NCI-H128 (cell line): ENCODE data around the gene GRM8.

Source experiments
- DNase-seq: peaks from one replicate; lab custom pipeline; 2025; ENCODE audit not compliant: unreplicated experiment; lab: John Stamatoyannopoulos, UW

Gene GRM8

DNA sequence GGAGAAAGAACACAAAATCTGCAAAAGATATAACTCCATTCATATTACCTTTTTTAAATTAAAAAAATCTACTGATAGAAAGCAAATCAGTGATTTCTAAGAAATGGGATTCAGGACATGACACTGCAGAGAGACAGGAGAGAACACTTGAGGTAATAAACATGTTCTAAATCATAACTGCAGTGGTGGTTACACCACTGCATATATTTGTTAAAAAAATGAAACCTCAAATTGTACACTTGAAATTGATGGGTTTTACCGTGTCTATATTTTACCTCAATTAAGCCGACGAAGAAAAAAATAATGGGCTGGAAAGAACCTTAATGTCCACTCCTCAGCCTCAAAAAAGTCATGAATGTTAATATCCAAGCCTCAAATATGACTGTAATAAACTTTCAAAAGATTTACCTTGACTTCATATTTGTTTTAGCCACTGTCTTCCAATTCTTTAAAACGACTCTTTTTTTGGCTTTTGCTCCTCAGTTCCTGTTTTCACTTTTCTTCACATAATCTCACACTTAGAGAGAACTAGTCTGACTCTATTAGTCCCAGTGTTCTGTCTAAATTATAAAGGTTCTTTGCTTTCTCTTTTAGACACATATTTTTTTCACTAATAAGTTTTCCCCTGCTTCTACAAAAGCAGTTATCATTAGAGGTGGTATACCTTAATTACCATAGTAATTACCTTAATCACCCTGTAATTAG, 502.4 kb downstream of the GRM8 start:
- DNase-seq = no peak

DNA sequence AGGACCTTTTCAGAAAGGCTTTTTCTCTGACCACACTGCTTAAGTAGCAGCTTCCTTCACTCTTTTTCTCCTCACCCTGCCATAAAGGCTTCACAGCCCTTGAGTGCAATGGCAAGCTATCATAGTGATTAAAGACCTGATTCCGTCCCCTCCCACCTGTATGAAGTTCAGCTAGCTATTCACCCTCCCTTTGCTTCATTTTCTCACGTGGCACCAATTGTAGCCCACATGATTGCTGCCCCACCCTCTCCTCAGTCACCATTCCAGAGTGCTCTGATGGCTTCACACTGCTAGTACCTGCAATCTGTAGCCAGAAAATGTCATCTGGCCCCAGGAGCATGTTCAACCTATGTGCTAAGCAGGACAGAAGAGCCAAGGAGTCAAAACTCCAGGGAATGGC, 523.8 kb downstream of the GRM8 start:
- no peak for DNase-seq

DNA sequence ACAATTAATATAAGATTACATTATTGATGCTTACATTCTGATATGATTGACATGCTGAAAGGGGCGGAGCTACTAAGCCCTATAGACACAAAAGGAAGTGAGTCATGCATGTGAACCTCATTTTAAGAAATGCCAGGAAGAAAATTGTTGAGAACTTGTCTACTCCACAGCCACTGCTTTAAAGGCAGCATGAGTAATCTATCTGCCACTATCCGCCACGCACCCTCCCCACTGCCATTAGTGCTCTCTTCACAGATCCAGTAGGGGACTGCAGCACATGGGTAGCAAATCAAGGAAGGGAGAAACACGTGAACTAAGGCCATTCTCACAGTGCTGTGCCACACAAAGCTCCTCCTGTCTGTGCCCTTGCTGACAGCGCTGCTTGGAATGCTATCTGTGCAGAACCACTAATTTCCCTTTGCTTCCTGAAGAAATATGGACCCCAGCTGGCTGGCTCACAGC, 524.8 kb downstream of the GRM8 start:
- no peak for DNase-seq

DNA sequence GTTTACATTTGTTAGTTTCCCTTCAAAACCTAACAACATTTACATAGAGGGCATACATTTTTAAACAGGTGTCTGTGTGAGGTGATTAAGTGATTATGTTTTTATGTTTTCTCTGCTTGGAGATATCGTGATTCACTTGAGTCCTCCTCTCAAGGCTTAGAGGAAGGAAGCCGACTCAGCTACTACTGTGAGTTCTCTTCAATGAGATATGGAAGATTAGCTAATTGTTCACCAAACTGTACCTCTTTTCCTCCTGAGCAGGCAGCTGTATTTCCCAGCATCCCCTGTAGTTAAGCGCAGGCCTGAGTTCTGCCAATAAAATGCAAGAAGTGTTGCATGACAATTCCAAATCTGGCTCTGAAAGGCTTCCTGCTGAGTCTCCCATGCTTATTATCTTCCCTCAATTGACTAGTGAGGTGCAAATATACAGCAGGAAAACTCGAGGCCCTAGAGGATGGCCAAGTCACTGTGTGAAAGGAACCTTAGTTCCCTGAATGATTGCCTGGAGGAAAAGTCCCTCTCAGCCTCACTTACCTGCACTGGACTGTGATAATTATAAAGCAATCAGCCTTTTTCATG, 528.7 kb downstream of the GRM8 start:
- DNase-seq = no peak

DNA sequence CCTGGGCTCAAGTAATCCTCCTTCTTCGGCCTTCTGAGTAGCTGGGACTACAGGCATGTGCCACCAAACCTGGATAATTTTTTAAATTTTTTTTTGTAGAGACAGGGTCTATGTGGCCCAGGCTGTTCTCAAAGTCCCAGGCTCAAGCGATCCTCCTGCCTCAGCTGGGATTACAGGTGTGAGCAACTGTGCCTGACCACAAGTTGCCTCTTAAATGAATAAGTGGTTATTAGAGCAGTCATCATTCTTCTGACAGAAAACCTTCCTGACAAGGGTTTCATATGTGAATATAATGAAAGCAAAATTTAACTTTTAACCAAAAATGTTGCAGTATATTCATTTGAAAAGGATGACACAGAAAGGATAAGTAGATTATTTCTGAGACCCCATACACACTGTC, 532.5 kb downstream of the GRM8 start:
- DNase-seq = no peak

DNA sequence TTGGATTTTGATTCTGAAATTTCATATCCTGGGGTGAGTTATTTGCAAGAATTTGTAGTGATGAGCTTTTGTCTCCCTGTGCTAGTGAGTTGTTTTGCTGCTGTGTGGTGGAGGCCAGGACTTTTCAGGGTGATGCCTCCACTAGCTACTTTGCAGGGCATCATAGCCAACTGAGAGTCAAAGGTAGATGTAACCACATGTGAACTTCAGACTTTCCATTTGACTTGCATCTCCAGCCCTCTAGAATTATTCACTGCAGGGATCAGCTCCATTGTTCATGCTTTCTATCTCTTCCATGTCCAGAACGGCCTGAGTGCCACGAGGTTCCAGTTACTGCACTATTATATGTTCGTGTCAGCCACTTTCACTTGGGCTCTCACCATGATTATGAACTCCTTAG, 534.3 kb downstream of the GRM8 start:
- DNase-seq = no peak

DNA sequence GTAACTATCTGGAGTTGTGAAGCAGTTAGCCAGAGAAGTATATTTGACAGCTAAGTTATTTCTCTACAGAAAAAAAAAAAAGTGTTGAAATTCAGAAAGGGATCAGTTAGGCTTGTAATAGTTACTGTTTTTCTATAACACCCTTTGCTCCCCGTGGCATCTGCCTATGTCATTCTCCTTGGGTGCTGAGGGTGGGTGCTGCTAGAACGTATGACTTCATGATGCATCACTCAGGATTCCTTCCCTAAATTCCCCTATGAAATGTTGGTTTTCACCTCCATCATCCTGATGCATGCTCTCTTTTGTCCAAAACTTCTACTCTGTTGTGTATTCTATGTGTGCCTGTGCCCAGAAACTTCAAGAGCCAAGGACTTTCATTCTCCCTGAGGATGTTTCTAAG, 536.4 kb downstream of the GRM8 start:
- no peak for DNase-seq

DNA sequence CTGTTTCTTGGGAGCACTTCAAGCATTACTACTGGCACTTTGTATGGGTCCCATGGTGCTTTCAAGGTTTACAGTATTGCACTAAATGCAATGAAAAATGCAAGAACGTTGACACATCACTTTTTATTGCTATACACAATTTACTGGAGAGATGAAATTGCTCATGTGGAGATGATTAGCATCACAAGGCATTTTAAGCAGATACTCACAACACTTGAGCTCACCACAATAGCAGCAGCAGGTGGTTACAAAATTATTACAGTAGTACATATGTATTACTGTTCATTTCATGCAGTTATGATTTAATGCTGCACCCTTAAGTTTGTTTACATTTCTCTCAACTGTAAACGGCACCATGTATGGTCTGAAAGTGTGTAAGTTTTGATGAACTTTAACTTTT, 537.7 kb downstream of the GRM8 start:
- peak; percentile 54 for DNase-seq

DNA sequence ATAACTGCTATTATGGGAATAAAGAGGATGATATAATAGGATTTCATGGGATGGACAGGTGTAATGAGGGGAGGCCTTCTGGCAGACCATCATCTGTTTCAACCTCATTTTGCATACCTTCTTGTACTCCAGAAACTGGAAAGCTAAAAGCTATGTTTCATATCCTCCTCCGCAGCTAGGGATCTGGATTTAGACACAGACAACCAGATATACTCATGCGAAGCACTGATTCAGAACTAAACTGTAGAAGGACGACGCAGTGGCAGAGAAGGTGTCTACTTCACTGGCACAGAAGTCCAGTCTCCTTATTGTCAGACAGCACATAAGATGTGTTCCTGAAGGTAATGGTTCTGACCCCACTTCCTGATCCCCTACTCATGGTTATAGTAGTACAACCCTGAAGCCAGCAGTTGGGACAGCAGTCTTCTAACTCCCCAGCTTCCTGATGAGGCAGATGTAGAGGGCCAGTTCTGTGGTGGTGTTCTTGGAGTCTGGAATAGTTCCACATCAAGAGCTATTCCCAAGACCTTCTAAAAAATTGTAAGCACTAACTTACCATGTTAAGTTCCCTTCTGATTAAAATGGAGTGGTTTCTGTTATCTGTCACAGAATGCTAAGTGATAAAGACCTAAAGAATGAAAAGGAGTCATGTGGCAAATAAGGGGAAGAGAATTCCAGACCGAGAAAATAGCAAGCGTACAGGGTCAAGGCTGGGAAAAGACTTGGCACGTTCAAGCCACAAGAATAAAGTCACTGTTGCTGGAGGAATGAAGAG, 550.3 kb downstream of the GRM8 start:
- DNase-seq = no peak

DNA sequence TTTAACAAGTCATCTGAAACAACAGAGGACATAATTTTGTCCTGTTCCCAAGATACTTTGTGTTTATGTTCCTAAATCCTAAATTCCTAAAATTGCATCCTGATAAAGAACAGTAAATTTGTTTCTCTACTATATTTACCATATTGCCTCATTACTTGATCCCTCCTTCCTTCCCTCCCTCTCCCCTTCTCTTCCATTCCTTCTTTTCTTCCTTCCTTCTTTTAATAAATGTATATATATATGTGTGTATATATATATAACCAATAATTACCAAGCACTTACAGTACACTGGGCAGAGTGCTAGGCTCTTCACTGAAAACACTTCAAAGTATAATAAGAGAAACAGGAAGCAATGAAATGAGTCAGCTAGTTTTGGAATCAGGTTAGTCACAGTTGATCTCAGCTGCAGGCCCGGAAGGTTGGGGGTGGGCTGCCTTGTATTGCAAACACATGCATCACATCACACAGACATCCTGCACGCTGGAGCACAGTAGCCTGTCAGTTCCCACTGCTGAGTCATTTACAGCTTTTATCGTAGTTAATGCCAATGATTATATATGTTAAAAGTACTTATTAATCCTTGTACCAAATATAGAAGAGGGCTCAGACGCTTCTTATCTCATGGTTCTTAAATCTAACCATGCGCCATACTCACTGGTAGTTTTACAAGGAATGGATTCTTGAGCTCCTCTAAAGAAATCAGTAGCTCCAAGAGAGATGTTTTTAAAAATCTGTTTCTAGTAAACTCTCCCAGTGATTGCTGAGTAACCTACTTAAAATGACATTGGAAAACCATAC, 551.7 kb downstream of the GRM8 start:
- no peak for DNase-seq

DNA sequence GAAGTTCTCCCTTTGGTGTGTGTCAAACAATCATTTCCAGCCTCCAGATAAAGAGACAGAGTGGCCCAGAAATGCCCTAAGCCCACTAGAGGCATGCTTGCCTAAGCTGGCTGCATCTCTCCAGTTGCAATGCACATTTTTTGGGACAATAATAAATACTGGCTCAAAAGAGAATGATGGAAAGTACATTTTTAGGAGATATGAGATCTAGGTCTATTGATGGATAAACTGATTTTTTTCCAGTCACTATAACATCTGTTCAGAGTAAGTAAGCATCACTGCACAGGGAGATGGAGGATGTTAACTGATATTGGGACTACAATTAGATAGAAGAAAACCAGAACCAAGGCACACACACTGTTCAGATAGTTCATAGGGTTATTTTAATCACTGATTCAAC, 553.0 kb downstream of the GRM8 start:
- no peak for DNase-seq

DNA sequence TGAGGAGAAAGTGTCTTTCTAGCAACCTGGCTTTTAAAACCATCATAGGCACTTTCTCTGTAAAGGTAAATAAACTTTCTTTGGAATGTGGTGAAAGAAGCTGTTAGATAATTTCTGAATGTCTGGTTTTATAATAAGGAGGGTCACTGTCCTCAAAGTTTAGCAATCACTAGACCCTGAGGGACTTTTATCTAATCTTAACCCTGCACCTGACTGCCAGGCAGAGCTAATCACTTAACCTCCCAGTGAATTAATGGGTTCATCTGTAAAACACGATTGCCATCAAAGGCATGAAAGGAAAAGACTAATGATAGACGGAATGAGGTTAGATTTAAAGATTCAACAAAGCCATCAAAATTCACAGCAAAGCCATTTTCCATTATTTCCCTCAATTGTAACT, 553.8 kb downstream of the GRM8 start:
- DNase-seq = no peak

DNA sequence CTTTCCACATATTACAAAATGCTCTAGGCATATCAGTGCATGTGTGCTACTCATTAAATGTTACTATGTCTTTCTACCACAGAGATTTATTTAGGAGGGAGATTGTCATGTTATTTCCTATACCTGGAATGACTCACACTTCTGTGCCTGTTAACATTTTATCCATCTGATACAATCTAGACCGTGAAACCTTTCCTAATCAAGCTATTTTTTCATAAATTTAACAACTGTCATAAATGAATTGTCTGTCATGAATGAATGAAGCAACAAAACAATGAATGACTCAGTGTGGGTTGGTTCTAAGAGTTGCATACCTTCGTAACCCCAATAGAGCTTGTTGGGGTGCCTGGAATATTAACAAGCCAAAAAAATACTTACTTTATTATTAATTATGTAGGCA, 554.3 kb downstream of the GRM8 start:
- no peak for DNase-seq

DNA sequence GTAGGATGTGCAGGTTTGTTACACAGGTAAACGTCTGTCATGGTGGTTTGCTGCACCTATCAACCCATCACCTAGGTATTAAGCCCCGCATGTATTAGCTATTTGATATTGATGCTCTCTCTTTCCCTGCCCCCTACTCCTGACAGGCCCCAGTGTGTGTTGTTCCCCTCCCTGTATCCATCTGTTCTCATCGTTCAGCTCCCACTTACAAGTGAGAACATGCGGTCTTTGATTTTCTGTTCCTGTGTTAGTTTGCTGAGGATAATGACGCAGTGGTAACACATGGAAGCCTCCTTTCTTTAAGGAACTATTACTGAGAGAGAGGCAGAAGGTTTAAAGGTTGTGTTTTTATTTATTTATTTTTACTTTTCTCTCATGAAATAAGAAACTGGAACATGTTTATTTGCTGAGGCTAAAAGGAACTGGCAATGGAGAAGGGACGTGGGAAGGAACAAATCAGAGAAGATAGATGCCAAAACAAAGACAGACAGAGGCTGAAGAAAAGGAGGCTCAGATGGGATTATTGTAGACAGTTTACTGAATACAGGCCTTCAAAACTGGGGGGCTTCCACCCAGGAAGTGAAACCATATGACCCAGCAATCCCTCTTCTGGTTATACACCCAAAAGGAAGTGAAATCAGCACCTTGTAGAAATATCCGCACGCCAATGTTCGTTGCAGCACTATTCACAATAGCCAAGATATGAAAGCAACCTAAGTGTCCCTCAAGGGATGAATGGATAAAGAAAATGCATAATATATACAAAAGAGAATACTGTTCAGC, 556.3 kb downstream of the GRM8 start:
- DNase-seq = no peak

DNA sequence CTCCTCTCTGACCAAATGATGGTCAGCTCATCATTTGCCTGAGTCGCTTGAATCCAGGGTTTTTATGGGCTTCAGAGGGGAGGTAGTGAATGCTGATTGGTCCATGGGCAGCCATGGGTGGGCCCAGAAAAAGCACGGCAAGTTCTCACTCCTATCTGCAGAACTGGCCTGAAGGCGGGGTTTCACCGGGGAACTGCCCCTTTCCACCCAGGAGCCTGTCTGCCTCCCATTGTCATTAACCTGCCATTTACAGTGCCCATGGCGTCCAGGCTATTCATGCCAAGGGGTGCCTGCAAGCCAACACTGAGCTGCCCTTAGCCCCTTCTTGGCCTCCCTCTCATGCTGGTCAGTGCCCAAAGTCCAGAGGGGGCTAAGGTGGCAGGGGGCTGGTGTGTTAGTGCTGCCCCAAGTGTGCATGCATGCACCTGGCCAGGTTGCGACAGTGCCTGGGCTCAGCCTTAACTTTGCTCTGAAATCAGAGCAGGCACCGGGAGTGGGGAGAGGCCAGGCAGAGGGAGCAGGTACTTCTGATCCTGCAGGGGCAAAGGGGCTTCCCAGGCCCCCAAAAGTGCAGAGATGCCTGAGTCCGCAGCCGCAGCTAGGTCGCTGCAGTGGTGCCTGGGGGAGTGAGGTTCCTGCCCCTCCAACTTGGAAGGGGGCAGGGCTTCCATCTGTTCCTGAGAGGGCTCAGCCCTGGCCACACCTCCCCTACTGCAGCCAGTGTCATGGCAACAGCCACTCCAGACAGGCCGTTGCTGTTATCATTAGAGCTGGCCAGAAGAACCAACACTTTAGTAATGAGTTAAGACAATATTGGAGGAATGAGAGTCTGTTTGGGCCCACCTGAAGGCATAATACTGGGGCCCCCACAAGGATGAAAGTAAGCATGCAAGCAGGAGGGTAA, 561.6 kb downstream of the GRM8 start:
- no peak for DNase-seq

DNA sequence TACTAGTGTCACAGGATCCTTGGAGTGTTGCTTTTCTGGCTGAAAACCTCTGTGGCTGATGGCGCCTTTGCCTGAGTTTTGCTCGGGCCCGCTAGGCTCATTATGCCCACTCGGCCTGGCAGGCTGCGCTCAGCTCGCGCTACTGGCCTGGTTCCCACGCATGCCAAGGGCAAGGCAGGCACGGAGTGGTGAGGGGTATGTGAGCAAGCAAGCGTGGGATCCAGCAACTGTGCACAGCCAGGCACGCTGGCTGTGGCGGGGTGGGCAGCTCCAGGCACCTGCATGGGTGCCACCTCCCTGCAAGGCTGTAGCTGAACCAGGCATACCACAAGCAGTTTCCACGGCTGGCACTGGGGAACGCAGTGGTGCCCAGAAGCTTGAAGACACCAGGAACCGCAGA, 562.6 kb downstream of the GRM8 start:
- DNase-seq = no peak

DNA sequence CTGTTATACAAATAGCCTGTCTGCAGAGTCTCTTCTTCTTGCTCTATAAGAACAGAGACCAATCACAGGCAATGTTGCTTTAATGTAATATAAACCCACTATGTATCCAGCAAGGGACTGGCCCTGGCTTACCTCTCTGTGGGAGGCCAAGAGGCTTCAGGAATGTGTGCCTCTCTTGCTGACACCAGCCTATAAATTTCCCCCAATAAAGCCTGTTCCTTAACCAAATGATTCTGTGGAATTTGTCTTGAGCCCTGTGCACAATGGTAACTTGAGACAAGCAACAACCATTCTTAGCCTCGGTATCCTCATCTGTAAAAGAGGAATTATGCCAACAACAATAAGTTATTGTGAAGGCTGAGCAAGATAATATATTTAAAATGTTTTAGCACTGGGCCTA, 563.7 kb downstream of the GRM8 start:
- DNase-seq = no peak

DNA sequence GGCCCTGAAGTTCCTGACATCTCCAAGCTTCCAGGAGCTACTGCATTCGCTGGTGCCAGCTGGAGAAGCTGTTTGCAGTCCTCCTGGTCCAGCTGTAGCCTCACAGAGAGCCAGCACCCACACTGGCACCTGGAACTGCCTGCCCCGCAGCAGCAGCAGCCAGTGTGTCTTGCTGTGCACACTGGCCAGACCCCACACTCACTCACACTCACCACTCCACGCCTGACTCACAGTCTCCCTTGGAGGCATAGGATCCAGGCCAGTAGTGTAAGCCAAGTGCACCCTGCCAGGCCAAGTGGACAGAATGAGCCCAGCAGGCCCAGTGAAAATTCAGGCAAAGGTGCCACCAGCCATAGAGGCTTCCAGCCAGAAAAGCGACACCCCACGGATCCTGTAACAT, 566.3 kb downstream of the GRM8 start:
- no peak for DNase-seq

DNA sequence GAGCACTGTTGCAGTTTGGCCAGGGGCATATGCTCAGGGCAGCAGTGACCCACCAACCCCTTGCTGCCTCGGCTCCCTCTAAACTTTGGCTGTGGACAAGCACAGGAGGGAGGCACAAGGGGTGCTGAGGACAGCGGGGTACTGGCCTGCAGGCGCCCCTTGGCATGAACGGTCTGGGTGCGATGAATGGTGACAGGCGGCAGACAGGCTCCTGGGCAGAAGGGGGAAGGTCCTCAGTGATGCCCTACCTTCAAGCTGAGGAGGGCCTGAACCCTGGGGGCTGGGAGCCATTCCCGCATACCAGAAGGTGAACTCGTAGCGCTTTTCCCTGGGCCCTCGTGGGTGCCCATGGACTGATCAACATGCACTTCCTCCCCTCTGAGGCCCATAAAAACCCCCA, 567.1 kb downstream of the GRM8 start:
- DNase-seq = no peak
